ENCODE results near the gene VEGFA.

DNA sequence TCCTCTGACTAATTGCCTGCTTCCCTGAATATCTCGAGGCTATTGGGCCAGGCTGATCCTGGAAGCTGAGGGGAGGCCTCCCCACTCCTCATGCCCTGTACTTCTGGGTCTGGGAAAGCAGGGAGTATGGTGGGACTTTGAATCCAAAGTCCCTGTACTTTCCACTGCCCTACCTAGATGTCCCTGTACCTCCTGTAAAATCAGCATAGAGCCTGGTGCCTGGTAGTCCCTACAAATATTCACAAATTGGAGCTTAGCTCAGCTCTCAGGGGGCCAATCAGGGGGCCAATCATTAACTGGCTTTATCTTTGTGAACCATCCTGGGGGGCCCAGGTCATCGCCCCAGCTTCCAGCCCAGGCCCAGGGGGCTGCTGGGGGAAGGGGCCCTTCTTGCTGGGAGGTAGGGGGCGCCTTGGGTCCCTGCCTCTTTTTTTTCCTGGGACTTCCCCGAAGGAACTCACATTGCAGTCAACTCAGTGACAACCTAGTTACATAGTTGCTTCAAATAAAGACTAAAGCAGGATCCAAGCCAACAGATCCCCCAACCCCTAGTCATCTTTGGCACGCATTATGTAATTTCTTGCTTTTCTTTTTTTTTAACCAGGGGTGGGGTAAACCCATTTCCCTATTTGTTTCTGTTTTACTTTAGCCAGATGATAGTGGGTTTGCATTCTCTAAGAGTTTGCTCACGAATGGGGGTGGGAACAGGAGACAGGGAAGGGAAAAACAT lies 6.9 kb upstream of the VEGFA start:
- TF ChIP-seq GATA2 (IDR thresholded peaks at IDR 0.05; ENCODE audit: low read depth, low read length) (no peak), GATA3 (IDR thresholded peaks at IDR 0.05; ENCODE audit: low read depth, low read length) (no peak)
